A549 (cell line): Measurements from ENCODE around the gene ADD2. TPM values are rescaled to one million over a fixed set of nuclear protein-coding genes. Genes with fewer than 3 reads are reported as not detected.

Experiments
- ATAC-seq, 2 experiments: fragments of 200-7000 bp in 1 of 2; fragments of >200 bp in 1 of 2; cut with Nextera tagmentation in 1 of 2; cut with Tn5 transposase in 1 of 2; 3 replicates each; pipeline versions ENCODE4 v1.8.0 to v1.9.1; 2018 to 2020; ENCODE audit warnings: mild to moderate bottlenecking in 1 of 2, moderate library complexity in 1 of 2
- CTCF ChIA-PET: fragments of 300-600 bp; sonication (Branson Sonifier 250); formaldehyde crosslinking; extraction: SDS; loops from one replicate; lab custom pipeline; 2021; ENCODE audit warnings: antibody characterized with exemption, inconsistent platforms; lab: Yijun Ruan, JAX
- POLR2A ChIA-PET: fragments of 350-600 bp; formaldehyde crosslinking; extraction: SDS; loops from one replicate; lab custom pipeline; 2021; ENCODE audit warnings: antibody characterized with exemption, inconsistent platforms; lab: Yijun Ruan, JAX
- DNase-seq, 2 experiments: peaks; one replicate each; pipeline versions ENCODE4 v3.0.0 to v3.0.0-alpha.2; 2011 to 2016; ENCODE audit warnings: low read depth in 1 of 2, low spot score in 1 of 2
- FAIRE-seq: peaks from 2 replicates; lab custom pipeline; 2011; peaks lifted over from hg19 to GRCh38; lab: Jason Lieb, UNC
- H3K27ac ChIP-seq, 2 experiments: fragments of >200 bp; sonication (Bioruptor Twin); formaldehyde crosslinking; 3 replicates each; pipeline ENCODE4 v1.5.1; 2016 to 2017
- H3K4me1 ChIP-seq: fragments of >200 bp; sonication (Bioruptor Twin); formaldehyde crosslinking; 3 replicates; pipeline ENCODE4 v1.6.1; 2016
- H3K4me2 ChIP-seq: fragments of >200 bp; sonication (Bioruptor Twin); formaldehyde crosslinking; 3 replicates; pipeline ENCODE4 v1.6.1; 2016
- H3K4me3 ChIP-seq: fragments of >200 bp; sonication (Bioruptor Twin); formaldehyde crosslinking; 3 replicates; pipeline ENCODE4 v1.5.1; 2016
- H3K9me3 ChIP-seq: fragments of >200 bp; sonication (Bioruptor Twin); formaldehyde crosslinking; 3 replicates; pipeline ENCODE4 v1.6.1; 2016
- ATOH8 ChIP-seq: fragments of 250-450 bp; sonication (Bioruptor Pico); IDR thresholded peaks from 2 replicates; pipeline ENCODE4 v1.5.0; 2020; ENCODE audit warnings: low read depth, mild to moderate bottlenecking, moderate library complexity
- CBX8 ChIP-seq: fragments of 200-600 bp; sonication (generic); IDR thresholded peaks from 2 replicates; pipeline ENCODE4 v1.6.1; 2016
- CHD2 ChIP-seq: fragments of 150-350 bp; IDR thresholded peaks from 2 replicates; pipeline ENCODE4 v1.6.1; 2014; ENCODE audit warnings: low read length; ENCODE audit not compliant: partially characterized antibody
- E2F6 ChIP-seq: IDR thresholded peaks from 2 replicates; pipeline ENCODE4 v1.6.1; 2012; ENCODE audit warnings: low read depth, borderline replicate concordance
- EHF ChIP-seq: fragments of 250-450 bp; sonication (Bioruptor Pico); IDR thresholded peaks from 2 replicates; pipeline ENCODE4 v1.5.0; 2020; ENCODE audit warnings: mild to moderate bottlenecking
- FOXS1 ChIP-seq: fragments of 250-450 bp; sonication (Bioruptor Pico); IDR thresholded peaks from 2 replicates; pipeline ENCODE4 v1.5.0; 2020; ENCODE audit warnings: mild to moderate bottlenecking, moderate library complexity
- GATA3 ChIP-seq: IDR thresholded peaks from 2 replicates; pipeline ENCODE4 v1.6.1; 2012; ENCODE audit warnings: borderline replicate concordance
- HDAC2 ChIP-seq: fragments of 200-600 bp; sonication (generic); IDR thresholded peaks from 2 replicates; pipeline ENCODE4 v1.6.1; 2016
- HEYL ChIP-seq: fragments of 250-450 bp; sonication (Bioruptor Pico); IDR thresholded peaks from 2 replicates; pipeline ENCODE4 v1.8.0; 2021; ENCODE audit warnings: mild to moderate bottlenecking, moderate library complexity
- HOXB5 ChIP-seq: fragments of 250-450 bp; sonication (Bioruptor Pico); IDR thresholded peaks from 2 replicates; pipeline ENCODE4 v1.5.0; 2020; ENCODE audit warnings: mild to moderate bottlenecking, moderate library complexity
- JUN ChIP-seq, 2 experiments: fragments of >200 bp; sonication (Bioruptor Twin); formaldehyde crosslinking; IDR thresholded peaks; 2 replicates in 1 of 2; 3 replicates in 1 of 2; pipeline ENCODE4 v1.6.1; 2016 to 2017
- JUNB ChIP-seq: fragments of >200 bp; sonication (Bioruptor Twin); formaldehyde crosslinking; IDR thresholded peaks from 2 replicates; pipeline ENCODE4 v1.6.1; 2016
- MAZ ChIP-seq: fragments of 150-350 bp; IDR thresholded peaks from 2 replicates; pipeline ENCODE4 v1.6.1; 2014; ENCODE audit warnings: antibody characterized with exemption, low read depth, low read length, borderline replicate concordance
- MYC ChIP-seq: IDR thresholded peaks from 2 replicates; pipeline ENCODE4 v1.6.1; 2012; ENCODE audit warnings: mild to moderate bottlenecking, inconsistent platforms, low read length, improper control_type of control experiment, borderline replicate concordance
- NR3C1 ChIP-seq: fragments of >200 bp; sonication (Bioruptor Twin); formaldehyde crosslinking; IDR thresholded peaks from 3 replicates; pipeline ENCODE4 v1.6.1; 2017
- POLR2AphosphoS2 ChIP-seq: conservative IDR thresholded peaks from 2 replicates; pipeline ENCODE4 v1.6.1; 2012; ENCODE audit warnings: low read length, improper control_type of control experiment, inconsistent platforms
- RCOR1 ChIP-seq: fragments of 150-350 bp; IDR thresholded peaks from 2 replicates; pipeline ENCODE4 v1.6.1; 2014; ENCODE audit warnings: antibody characterized with exemption, low read length, low read depth
- SMC3 ChIP-seq: fragments of >200 bp; sonication (Bioruptor Twin); formaldehyde crosslinking; IDR thresholded peaks from 3 replicates; pipeline ENCODE4 v1.6.1; 2018; ENCODE audit warnings: inconsistent platforms
- USF2 ChIP-seq: fragments of 450-650 bp; IDR thresholded peaks from 2 replicates; pipeline ENCODE4 v1.6.1; 2014; ENCODE audit warnings: antibody characterized with exemption
- ZFP36 ChIP-seq: fragments of 450-650 bp; IDR thresholded peaks from 2 replicates; pipeline ENCODE4 v1.6.1; 2014; ENCODE audit warnings: borderline replicate concordance; ENCODE audit not compliant: partially characterized antibody
- WGBS: methylation state at CpG from one replicate; pipeline ENCODE4 v1.1.6; 2017; ENCODE audit errors: missing lambda C conversion rate; 5-methylcytosine and 5-hydroxymethylcytosine counted together
- polyA plus RNA-seq, 4 experiments: library from polyadenylated mRNA; depleted of rRNA in 3 of 4; stranded (reverse); fragments of >200 nt; fragmentation: RNase III in 1 of 4; extraction: RNeasy Plus Mini Kit Qiagen cat#74134 plus additional on column Dnase treatment in 1 of 4; gene quantifications; 2 replicates in 3 of 4; 3 replicates in 1 of 4; pipeline ENCODE4 v1.2.3, GENCODE V29; 2011 to 2017
- TF ChIP-seq, protein P1 (sequence below): fragments of >200 bp; sonication (Bioruptor Twin); formaldehyde crosslinking; IDR thresholded peaks from 3 replicates; pipeline ENCODE4 v1.6.1; 2016

Gene ADD2
- polyA plus RNA-seq, 2 of the 4 experiments (the other 2 are of a cell fraction): 18.0 to 25.5 TPM

GRCh38 chr2:70685771-70686171 lies 82.2 kb downstream of the ADD2 start:
- ChIA-PET POLR2A (no interaction called here), CTCF (interaction anchor here (0.7 to 6.1 kb wide), 20 partner anchors 10 to 384 kb away, joined by 3 to 41 read pairs (median 4); partner anchors contain the start of genes ADD2 and FAM136A)
- 92% methylated on average over 6 of the region's 6 CpGs for WGBS
- H3K4me3 ChIP-seq: no peak overlapping the region
- H3K4me2 ChIP-seq: no peak overlapping the region
- TF ChIP-seq JUNB (no peak), POLR2AphosphoS2 (no peak), GATA3 (no peak), NR3C1 (no peak), E2F6 (no peak), ATOH8 (CRISPR knock-in tag) (no peak), MAZ (no peak), HDAC2 (no peak), EHF (CRISPR knock-in tag) (no peak), HEYL (CRISPR knock-in tag) (no peak), HOXB5 (no peak), RCOR1 (no peak), CHD2 (no peak), CBX8 (no peak), SMC3 (no peak), JUN (IDR thresholded peaks at IDR 0.05) (no peak)
- TF ChIP-seq, protein P1, sequence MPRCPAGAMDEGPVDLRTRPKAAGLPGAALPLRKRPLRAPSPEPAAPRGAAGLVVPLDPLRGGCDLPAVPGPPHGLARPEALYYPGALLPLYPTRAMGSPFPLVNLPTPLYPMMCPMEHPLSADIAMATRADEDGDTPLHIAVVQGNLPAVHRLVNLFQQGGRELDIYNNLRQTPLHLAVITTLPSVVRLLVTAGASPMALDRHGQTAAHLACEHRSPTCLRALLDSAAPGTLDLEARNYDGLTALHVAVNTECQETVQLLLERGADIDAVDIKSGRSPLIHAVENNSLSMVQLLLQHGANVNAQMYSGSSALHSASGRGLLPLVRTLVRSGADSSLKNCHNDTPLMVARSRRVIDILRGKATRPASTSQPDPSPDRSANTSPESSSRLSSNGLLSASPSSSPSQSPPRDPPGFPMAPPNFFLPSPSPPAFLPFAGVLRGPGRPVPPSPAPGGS: no peak
- peaks cover 7% of the 10 kb centered on the region for H3K4me1 ChIP-seq
- ATAC-seq (no peak), FAIRE-seq (no peak), DNase-seq (no peak)
- no peak overlapping the region for H3K27ac ChIP-seq
- no peaks in the 10 kb centered on the region for H3K9me3 ChIP-seq

DNA sequence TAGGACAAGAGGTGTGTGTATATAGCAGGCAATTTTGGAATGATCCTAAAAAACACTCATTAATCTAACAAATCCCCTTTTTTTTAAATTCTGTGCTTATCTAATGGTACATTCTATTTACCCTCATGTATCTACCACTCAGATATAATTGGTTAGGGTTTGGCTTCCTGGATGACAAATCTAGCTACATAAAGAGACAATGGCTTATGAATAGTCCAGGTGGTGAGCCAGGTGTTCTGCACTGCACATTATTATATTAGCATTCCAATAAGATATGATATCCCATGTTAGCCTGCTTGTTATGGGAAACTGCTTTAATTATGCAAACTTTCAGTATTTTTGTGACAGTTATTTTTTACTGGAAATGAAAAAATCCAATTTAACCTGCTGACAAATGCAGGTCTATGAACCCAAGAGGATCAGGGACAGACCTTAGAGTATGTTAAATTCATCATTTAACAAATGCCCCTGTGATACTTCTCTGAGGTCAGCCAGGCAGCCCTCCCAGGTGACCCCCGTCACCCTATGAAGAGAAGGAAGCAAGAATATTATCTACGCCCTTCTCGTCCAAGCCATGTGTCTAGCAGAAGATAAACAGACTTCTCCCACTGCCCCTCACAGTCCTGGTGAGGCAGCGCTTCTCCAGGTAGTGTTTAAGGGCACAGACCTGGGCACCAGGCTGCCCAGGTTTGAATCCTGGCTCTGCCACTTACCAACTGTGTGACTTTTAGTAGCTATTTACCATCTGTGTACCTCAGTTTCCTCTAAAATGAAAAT lies 83.0 kb downstream of the ADD2 start:
- TF ChIP-seq USF2 (no peak), CHD2 (no peak), E2F6 (no peak), MYC (no peak), FOXS1 (CRISPR knock-in tag) (no peak), HEYL (CRISPR knock-in tag) (no peak), ZFP36 (no peak)
- TF ChIP-seq, all 56 proteins: peak for 0
- ATAC-seq: no peak
- Histone ChIP-seq H3K4me1 (peaks cover 7% of the 10 kb centered on the region), H3K9me3 (no peaks in the 10 kb centered on the region), H3K27ac (no peak overlapping the region), H3K4me2 (no peak overlapping the region), H3K4me3 (no peak overlapping the region)
- CTCF ChIA-PET: interaction anchor here (1.2 to 6.1 kb wide), 8 partner anchors 11 to 383 kb away, joined by 3 to 41 read pairs (median 6); partner anchors contain the start of genes ADD2 and FAM136A
- POLR2A ChIA-PET: no interaction called here
- no peak for FAIRE-seq
- no peak for DNase-seq
- whole genome bisulfite sequencing: 87% methylated on average over 4 of the region's 4 CpGs
